ENCODE data around the gene DAB2IP.

The DAB2IP gene

DNA sequence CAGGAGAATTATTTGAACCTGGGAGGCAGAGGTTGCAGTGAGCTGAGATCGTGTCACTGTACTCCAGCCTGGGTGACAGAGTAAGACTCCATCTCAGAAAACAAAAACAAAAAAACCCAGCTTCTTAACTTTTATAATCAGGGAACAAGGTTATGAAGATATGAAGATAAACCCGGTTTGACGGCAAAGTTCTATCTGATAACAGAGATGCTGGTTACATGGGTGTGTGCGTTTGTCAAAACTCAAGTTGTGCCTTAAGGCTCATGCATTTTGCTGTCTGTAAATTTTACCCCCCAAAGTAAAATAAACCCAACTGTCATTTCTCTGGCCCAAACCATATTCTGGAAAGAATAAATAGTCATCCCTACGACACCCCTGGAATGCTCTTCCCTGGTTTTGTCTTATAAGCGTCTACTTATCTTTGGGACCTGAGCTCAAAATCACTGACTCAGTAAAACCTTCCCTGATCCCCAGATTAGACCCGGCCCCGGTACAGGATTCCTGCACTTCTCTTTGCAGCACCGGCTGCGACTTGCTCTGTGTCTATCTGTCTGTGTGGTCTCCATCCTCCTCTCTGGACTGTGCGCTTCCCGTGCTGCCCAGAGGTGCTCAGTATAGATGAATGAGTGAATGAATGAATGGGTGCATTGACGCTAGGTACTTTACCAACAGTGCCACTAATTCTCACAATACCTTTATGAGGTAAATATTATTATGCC, 172.2 kb downstream of the DAB2IP start:
- no peak for DNase-seq

- no peak for DNase-seq
Observed at GRCh38 chr9:121824651-121825030, 173.2 kb downstream of the DAB2IP start.

GRCh38 chr9:121825031-121825691, 173.7 kb downstream of the DAB2IP start:
- DNase-seq, result no peak

- no peak for DNase-seq
Observed at GRCh38 chr9:121826711-121827110, 175.3 kb downstream of the DAB2IP start.

DNA sequence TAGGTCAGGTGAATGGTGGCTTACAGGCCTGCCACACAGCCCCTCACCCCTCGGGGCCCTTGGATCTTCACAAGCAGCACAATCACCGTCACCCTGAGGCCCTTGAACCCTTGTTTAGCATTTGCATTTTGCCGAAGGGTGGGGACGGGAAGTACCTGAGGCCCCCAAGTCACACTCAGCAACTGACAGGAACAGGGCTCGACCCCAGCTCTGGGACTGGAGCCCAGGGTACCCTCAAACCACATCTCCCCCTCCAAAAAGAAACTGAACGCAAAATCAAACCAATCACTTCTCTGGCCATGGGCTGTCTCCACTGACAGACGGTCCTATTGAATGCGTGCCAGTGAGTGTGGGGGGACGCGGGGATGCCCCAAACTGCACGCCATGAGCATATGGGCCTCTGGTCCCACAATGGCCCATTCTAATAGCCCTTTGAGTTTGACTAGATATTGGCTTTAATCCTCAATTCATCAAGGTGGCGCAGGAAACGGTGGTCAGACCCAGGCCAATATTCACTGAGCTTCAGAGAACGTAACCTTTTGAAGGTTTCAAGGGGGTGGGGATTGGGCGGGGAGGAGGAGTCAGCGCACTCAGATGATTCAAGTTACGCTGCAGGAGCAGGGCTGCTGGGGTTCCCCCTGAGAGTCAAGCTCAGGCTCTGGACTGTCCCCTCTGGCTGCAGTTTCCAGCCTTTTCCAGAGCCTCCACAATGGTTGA, 176.0 kb downstream of the DAB2IP start:
- DNase-seq, result no peak

DNA sequence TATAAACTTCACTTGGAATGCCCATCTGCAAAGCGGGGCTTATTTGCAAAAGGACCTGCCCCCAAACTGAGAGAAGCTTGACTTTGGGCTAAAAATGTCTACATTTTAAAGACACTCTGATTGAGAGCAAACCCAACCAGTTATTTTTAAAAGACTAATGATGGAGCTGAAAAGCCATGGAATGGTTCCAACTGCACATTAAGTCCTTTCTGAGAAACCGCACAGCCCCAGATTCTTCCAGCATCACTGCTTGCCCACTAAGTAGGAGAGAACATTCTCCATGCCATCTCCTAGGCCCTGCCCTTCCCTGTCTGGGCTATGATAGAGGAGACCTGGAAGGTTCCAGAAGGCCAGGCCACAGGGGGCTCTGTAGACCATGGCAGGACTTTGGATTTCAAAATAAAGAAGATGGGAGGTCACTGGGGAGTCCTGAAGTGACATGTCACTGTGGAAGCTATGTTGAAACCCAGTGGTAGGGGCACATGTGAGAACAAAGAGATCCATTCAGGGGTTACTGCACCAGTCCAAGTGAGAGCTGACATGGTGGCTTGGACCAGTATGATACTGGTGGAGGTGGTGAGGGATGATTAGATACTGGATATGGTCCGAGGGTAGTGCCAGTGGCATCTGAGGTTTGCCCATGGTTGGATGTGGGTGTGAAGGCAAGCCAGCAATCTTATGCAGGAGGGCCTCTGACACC, 179.2 kb downstream of the DAB2IP start:
- DNase-seq, result no peak

DNA sequence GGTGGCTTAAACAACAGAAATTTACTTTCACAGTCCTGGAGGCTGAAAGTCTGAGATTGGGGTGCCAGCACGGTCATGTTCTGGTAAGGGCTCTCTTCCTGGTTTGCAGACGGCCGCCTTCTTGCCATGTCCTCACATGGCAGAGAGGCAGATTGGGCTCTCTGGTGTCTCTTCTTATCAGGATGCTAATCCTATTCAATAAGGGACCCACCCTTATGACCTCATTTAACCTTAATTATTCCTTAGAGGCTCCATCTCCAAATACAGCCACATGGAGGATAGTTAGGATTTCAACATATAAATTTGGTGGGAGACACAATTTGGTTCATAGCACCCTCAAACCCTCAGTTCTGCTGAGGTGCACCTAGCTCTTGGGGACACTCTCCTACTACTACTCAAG, 180.4 kb downstream of the DAB2IP start:
- no peak for DNase-seq

DNA sequence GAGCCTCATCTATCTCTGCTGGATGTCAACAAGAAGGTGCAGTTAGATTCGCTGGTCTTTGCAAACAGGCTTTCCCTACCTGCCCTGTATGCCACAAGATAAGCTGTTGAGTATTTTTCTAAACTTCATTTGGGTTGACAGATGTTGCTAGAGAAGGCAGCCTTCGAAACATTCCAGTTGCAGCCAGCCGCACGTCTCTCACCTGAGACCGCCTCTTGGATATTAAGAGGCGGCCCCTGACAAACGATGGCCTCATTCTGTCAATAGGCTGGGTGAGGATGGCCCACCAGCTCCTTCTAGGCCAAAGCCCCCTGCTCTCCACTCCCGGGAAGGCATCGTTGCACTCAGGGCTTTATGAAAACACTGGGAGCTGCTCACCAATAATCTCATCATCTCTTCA, 181.6 kb downstream of the DAB2IP start:
- no peak for DNase-seq
